Amygdala (tissue), 56 donors: ENCODE results near the gene AFG1L.

Source experiments
- DNase-seq, 56 donors: peaks; one replicate each; lab custom pipeline; 2025; lab: John Stamatoyannopoulos, UW

Gene AFG1L

DNA sequence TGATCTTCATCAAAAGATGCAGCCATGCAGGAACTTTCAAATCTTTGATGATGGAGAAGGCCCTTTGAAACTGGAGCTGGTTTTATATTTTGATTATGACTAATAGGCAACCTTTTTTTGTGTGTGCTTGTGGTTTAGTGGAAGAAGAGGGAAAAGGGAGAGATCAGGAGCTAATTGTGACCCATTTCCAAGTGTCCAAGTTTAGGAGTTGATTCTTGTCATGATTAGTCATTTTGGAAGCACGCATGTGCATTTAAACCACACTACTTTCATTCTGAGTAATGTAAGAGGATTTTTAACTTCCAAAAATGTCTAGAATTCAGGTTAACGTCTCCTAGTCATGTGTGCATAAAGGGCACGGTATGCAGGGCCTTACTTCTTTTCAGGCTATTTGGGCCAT is 269.3 kb downstream of the AFG1L start:
- no peak for DNase-seq

DNA sequence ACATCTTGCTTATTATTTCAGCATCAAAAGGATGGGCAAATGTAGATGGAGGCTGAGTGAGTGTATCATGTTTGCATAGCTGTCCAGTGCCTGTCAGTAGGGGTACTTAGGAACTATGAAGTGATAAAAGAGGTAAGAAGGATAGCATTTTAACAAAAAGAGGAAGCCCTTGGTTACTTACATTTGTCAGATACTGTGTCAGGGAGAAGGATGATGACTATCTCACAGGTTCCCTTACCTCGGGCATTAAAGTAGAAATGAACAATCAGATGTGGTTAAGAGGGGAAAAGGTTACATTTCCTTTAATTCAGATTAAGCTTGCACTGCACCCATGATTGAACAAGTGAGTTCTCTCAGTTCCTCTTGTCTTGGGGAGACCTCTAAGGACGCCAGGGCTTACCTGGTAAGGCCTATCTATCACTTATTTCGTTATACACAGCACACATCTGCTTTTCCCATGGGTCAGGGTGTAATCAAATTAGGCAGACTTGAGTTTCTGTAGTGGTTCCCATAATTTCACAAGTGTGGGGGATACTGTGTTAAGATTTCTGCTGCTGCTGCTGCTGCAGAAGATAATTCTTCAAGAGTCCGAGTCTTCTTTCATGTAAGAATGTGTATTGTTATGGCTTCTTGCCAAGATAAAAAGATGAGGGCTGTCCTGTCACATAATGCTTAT is 270.4 kb downstream of the AFG1L start:
- DNase-seq: no peak

DNA sequence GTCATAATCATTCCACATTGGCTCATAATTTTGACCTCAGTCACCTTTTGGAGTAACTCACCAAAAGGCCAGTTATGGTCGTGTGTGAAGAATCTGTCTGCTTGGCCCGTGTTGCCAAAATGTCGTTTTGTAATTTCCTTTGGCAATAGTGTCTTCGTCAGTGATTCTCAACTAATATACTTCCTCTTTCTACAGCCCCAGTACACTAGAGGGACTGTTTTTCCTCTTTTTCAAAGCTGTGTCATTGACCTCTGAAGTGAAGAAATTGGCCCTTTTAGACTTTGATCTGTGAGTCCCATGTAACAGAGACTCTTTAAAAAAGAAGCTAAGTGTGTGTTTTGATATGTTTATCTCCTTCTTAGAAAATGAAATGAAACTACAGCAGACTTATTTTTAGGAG is 271.0 kb downstream of the AFG1L start:
- DNase-seq: no peak

DNA sequence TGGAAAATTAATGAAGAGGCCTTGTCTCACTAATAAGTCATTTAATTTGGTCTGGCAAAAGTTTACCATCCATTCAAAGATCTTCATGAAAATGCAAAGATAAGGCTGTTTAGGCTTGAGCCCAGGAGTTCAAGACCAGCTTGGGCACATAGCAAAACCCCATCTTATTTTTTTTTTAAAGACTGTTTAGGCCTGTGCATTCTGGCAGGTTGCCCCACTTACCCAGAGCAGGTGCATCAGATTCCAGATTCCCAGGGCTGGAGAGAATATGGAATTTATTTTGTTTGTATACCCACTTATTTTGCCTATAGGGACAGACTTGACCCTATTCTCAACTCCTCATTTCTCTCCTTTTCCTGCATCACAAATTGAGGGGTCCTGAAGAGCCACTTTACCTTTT is 271.6 kb downstream of the AFG1L start:
- no peak for DNase-seq

DNA sequence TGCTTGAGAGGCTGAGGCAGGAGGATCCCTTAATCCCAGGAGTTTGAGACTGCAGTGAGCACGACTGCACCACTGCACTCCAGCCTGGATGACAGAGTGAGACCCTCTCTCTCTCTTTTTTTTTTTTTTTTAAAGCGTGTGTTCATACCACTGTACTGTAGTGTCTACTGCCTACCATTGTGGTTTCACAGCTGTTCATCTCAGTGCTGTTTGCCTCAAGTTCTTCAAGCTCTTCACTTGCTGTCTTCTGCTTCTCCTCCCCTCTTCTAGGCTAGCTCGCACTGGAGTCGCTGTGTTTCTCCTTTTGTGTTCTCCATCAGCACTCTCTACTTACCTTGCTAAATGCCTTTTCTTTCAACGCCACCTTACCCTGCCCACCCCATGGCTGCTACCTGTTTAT is 273.2 kb downstream of the AFG1L start:
- no peak for DNase-seq

DNA sequence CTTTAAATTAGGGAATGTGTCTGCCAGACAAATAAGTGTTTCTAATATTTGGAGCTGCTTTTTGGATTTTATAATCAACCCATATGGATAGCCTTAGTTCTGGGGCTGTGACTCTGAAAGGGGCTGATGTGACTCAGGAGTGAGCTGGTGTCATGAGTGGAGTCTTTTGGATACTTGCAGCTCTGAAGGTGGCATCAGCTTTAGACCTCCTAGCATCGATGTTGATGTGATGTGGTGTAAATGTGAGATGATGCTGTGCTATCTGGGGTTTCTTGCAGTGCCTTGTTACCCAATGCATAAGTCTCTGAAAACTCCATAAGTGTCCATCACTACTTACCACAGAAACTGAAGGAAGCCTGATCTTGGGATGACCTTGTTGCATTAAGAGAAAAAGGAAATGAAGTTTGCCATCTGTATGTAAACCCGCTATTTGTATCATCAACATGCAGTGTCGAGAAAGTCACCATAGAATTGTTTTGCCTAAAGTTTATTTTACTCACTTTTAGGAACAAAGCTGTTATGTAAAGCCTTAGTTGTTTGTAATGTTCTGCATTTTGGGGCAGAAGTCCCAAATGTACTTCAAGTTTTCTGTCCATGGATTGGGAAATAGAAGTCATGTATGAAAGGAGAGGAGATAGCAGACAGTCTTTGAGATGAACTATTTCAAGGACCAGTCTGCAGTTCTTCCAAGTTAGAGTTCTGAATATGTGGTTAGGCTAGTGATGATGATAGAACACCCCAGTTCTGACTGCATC is 273.9 kb downstream of the AFG1L start:
- DNase-seq: no peak

DNA sequence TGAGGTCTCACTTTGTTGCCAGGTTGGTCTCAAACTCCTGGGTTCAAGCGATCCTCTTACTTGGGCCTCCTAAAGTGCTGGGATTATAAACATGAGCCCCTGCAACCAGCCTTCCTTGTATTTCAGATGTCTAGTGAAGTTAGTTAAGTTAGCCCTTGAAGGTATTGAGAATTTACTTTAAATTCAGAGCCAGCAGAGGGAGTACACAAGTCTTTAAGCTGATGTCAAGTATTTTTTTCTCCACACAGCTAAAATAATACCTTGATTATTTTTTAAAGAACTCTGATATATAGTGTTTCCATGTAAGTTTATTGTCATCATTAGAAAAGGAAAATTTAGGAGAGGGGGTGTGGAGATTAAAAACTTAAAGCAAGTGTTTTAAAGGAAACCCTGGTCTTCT is 275.7 kb downstream of the AFG1L start:
- DNase-seq: no peak

DNA sequence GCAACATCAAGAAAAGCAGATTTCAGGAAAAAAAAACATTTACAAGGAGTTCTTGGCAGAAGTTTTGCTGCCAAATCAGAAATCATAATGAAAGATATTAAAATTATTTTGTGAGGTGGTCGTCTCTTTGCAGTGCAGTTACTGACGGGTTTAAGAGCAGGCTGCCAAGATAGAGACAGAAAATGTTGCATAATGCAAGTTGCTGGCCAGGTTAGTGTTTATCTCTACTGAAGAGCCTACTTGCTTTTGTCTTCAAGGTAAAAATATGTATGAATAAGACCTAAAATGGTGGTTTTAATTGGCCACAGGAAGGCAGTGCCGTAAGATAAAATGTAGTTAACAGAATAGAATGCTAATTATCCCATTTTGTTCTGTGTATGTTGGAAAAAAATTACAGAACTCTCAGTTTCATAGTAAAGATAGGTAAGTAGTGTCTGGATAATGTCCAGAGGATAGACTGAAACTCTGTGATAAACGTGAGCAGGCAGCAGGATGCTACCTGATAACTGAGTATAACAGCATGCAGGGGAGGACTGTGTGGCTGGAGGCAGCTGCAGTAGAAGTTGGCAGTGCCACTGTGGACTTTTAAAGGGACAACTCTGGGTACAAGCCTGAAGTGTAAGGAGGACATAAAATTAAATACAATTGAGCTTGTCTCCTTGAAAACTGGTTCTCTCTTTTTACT is 279.7 kb downstream of the AFG1L start:
- DNase-seq: peak in 2 of 56 donors; percentile 6 to 11
